GM21619 (cell line): ENCODE measurements around the gene AQP11.
"Not testable (repeated sequence)": the region's sequence is repeated elsewhere in the genome, so short reads cannot be mapped to it uniquely, and the experiment has no call there.

Experiments
- ATAC-seq: cut with Tn5 transposase; IDR thresholded peaks from one replicate; pipeline ENCODE4 v1.9.1; 2021; ENCODE audit not compliant: unreplicated experiment

Gene AQP11

DNA sequence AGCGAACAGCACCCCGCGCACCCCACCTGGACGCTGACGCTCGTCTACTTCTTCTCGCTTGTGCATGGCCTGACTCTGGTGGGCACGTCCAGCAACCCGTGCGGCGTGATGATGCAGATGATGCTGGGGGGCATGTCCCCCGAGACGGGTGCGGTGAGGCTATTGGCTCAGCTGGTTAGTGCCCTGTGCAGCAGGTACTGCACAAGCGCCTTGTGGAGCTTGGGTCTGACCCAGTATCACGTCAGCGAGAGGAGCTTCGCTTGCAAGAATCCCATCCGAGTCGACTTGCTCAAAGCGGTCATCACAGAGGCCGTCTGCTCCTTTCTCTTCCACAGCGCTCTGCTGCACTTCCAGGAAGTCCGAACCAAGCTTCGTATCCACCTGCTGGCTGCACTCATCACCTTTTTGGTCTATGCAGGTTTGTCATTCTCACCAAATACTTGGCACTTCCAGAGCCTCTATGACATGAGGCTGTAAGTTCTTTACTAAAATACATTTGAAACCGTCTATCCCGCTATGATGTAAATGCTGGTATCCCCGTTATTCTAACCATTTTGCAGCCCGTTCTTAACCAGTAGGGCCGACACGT lies 535 bp downstream of the AQP11 start:
- peak; percentile 10 for ATAC-seq

DNA sequence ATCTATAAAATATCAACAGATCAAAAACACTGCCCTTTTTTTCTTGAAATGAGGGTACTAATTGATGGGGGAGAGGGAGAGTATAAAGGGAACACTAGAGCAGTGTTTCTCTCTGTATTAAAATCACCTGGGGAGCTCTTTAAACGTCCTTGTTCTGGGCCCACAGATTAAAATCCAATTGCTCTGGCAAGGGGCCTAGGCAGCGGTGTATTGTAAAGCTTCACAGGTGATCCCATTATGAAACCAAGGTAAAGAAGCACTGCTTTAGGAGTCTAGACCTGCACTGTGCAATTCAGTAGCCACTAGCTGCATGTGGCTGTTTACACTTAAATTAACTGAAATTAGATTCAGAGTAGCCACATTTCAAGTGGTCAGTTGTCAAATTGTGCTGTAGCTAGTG lies 3.0 kb downstream of the AQP11 start:
- ATAC-seq, result no peak

DNA sequence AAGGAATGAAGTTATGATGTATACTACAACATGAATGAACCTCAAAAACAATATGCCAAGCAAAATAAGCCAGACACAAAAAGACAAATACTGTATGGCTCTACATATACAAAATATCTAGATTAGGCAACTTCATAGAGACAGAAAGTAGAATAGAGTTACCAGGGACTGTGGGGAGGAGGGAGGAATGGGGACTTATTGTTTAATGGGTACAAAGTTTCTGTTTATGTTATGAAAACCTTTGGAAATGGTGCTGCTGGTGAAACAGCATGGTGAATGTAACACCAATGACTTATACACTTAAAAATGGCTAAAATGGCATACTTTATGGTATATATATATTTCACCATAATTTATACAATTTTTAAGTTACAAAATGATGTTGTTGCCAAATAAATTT lies 4.1 kb downstream of the AQP11 start:
- ATAC-seq, result no peak

DNA sequence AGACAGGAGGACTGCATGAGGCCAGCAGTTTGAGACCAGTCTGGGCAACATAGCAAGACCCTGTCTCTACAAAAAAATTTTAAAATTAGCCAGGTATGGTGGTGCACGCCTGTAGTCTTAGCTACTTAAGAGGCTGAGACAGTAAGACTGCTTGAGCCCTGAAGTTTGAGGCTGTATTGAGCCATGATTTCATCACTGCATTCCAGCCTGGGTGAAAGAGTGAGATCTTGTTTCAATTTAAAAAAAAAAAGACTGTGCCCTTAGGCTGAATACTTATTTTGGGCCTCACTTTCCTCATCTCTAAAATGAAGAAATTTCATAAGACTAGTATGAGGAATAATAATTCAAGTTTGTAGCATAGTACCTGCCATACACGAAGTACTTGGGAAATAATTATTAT lies 6.9 kb downstream of the AQP11 start:
- no peak for ATAC-seq

DNA sequence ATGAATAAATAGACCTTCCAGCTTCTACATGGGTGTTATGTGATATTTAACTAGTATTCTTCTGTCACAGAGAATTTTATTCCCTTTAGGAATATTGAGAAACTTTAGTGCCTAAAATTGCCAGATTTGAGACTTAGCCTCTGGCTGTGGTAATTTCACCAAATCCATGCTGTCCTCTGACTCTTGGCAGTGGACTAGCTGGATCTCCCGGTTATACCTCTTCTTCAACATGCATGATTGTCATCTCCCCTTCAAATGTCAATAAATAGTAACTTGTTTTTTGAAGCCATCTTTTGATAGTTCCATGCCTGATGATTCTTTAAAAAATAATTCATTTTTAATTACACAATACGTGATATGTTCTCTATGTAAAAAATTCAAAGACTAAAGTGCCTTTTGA lies 8.4 kb downstream of the AQP11 start:
- no peak for ATAC-seq

DNA sequence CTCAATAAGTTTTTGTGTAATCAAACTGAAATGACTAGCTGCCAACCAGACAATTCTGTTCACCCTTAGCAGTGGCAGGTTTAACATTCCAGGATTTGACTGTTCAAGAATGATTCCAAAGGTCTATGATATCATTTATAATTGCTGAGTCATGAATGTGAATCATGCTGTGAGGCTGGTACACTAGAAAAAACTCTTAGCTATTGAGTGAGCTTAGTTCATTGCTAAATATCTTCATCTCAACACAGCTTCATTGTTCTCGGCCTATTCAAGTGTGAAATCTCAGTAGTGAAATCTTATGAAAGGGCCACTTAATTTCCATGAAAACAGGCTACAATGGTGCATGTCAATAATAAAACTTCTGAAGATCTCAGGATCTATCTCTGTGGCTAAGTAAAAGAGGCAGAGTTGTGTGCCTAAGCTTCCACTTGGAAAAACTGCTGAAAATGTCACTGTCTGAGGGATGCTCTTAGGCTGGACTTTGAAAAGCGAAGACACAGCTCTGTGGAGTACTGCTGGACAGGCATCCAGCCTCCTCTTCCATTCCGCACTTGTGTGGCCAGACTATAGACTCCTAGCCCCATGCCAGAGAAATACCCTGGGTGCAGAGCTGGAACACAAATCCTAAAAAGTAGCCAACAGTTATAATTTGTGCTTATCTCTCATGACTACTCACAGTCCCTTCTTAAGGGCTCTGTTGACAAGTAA lies 12.8 kb downstream of the AQP11 start:
- no peak for ATAC-seq

DNA sequence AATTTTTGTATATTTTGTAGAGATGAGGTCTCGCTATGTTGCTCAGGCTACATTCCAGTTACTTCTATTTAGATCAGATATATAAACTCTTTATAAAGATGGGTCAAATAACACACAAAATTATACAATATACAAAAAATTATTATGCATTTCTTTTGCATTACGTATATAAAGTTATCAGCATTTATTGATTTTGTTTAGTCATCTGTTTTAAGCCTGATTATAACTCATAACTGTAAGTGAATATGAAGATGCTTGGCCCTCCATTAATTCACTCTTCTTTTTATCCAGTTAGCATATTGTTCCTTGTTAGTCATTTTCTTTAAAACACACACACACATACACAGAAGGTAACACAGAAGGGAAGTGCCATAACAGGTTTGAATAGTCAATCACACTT lies 14.5 kb downstream of the AQP11 start:
- ATAC-seq, result no peak

DNA sequence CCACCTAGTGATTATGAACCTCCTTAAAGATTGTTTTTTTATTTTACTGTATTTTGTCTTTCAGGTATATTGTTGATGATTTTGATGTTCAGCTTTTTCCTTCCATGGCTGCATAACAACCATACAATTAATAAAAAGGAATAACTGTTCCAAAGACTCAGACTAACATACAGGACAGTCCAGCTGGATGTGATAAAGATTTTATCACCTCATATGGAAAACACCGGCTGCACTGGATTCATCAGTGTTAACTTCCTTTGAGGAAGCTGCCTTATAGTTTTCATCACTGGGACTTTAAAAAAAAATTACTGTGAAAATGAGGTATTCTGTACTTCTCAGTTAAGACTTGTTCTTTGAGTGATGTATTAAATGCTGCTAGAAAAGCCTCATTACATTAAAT lies 19.5 kb downstream of the AQP11 start:
- ATAC-seq, result no peak

DNA sequence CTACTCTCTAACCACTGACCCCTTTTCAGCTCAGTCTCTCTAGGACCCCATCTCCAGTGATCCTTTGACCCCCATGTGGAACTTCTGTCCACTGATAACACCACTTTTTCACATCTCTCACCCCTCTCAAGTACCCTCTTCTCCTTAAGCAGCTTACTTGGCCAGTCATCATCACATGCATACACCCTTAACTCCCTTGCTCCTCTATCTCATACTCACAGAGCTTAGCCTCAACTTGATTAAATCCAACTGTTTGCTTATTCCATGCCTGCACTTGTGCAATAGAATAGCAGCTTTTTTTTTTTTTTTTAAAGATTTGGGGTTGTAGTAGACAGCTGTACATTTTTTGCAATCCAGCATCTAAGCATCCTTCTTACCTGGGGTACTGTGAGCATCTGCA lies 22.2 kb downstream of the AQP11 start:
- no peak for ATAC-seq

DNA sequence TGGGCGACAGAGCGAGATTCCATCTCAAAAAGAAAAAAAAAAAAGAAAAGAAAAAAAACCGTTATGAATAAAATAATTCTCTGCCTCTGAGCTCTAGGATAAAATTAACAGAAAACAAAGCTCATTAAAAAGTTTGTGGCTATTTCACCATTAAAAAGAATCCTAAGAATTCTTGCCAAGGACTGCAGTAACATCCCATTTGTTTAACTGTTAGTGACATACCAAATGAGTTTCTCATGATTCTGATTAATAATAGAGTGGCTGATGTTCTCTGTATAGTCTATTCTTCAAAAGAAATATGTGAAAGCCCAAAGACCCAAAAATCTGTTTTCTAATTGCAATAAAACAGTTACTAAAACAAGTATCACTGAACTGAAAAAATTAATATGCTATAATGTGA lies 28.1 kb downstream of the AQP11 start:
- ATAC-seq, result no peak

DNA sequence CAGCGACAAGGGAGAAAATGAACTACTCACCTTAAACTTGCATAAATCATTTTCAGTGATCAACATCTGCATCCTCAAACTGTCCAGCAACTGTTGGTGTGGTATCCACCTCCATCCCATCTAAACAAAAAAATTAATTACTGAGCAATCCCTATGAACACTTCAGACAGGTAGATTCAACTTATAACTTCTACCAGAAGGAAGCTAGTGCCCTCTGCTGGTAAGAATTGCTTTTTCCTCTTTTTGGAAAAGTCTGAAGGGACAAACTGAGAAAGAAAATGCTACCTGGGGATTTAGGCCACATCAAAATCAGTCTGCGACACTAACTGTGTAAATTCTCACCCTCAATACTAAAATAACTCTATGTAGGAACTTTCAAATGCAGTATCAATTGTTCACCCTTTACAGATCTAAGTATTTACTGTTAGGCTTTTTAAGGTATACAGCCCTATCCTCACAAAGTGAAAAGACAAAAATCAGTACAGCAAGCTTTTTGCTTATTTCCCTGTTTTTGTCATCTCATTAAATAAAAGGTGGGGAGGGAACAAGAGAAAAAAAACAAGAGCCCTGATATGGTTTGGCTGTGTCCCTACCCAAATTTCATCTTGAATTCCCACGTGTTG lies 29.9 kb downstream of the AQP11 start:
- no peak for ATAC-seq

DNA sequence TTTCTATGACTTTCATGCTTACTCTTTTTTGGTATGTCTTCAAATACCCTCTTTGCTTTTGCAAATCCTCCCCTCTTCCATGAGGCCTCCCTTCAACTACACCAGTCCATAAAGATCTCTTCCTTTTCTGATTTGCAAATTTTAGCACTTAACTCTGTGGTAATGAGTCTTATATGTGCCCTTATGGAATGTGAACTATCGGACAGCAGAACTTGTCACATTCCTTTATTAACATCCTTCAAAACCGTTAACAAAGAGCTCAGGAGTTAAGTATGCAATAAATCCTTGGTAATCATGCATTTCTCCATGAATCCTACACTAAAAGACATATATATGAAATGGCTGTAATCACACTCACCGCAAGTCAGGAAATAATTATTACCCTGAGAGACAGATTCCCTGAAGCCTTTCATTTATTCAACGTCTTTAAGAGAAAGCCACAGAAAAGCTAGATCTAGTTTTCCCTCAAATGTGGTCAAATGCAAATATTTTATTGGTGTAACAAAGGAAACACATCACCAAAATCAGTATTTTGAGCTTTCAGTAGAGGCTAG lies 40.5 kb downstream of the AQP11 start:
- no peak for ATAC-seq

DNA sequence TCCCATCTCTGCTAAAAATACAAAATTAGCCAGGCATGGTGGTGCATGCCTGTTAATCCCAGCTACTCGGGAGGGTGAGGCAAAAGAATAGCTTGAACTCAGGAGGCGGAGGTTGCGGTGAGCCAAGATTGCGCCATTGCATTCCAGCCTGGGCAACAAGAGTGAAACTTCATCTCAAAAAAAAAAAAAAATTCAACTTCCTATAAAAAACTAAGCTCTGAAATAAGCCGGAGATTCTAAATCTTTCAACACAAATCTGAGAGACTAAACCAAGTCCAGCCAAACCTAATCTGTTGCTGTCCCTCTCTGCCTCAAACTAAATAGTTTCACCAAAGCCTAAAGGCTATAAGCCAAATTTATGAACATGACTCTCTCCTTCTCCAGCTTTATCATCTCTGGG lies 44.2 kb downstream of the AQP11 start:
- not testable (repeated sequence) for ATAC-seq

DNA sequence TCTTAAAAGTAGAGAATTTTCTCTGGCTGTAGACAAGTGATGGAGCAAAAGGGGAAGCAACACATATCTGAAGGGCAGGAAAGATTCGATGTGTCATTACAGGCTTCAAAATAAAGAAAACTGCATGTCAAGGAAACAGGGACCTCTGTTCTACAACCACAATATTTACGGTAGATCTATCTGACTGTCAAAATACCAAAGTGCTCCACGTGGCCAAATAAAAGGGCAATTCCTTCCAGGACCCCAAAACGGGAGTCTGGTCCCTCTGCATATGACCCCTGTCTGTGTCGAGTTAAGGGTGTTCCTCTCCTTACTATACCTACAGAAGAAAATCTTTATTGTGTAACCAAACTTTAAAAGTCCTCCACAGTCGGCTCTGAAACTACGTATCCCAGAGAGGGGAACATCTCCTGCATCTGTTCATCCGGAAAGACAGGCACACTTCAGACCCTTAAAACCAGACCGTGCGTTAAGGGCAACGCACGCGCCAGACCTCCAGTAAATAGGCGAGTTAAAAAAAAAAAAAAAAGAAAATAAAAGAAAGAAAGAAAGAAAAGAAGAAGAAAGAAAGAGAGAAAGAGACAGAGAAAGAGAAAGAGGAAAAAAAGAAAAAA lies 47.1 kb downstream of the AQP11 start:
- ATAC-seq, result no peak

DNA sequence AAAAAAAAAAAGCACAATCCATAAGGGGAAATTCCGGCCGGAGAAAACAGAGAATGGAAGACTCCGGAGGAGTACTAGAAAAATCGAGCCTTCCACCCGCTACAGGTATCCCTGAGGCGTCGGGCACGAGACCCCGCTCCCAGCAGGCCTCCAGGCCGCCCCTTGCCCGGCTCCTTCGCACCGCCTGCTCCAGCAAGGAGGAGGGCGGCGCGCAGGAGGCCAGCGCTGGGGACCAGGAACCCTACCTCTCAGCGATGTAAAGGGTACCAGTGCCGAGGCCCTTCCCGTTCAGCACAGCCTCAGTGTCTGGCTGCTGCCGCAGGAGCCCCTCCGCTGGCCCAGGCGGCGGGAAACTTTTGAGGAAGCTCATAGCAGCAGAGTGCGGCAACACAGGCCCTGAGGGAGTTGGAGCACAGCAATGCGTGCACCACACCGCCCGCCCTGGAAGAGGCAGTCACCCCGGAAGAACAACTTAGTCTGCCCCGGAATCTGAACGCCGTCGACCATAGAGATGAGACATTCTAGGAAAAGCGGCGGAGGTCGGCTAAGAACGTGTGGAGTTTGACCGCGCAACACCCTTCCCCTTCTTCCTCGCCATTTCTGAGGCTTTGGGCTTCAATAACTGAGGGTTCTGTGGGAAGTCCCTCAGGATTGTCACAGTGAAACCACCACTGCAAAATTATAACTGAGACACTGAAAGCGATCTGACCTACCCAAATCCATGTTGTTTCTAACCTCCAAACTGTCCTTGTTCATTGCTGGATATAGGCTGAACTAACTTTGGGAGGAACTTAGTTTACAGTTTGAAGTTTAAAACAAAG lies 47.8 kb downstream of the AQP11 start, which contains the start of gene CLNS1A:
CLNS1A (minus strand) TSS at position 450 of the 821 bp plus-strand sequence; CDS start at position 370, 80 bp downstream.
- ATAC-seq, result peak; percentile 96

DNA sequence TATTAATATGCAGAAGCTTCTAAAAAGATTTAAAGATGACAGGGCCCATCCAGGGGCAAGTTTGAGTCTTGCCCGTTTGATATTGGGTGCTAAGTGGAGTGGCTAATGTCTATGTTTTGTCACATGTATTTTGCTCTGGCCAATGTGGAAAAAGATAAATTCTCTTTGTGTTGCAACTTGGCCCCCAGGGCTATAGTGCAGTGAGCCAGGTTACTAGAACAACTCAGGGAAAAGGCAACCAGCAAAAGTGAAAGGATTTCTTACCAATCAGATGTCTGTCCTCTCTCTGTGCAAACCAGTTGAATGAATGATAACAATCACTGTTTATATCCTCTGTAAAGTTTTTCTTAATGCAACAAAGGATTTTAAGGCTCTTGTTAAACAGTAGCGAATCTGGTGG lies 52.5 kb downstream of the AQP11 start:
- ATAC-seq, result no peak

DNA sequence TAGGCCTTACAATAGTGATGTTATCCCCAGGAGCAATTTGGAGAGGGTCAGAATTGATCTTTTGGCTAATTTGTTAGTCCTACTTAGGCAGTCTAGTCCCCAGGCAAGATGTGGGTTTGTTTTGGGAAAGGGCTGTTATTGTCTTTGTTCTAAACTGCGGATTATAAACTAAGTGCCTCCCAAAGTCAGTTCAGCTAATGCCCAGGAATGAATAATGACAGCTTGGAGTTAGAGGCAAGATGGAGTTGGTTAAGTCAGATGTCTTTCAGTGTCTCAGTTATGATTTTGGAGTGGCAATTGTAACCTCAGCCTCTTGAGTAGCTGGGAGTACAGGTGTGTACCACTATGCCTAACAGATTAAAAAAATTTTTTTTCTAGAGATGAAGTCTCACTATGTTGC lies 55.1 kb downstream of the AQP11 start:
- ATAC-seq, result no peak

DNA sequence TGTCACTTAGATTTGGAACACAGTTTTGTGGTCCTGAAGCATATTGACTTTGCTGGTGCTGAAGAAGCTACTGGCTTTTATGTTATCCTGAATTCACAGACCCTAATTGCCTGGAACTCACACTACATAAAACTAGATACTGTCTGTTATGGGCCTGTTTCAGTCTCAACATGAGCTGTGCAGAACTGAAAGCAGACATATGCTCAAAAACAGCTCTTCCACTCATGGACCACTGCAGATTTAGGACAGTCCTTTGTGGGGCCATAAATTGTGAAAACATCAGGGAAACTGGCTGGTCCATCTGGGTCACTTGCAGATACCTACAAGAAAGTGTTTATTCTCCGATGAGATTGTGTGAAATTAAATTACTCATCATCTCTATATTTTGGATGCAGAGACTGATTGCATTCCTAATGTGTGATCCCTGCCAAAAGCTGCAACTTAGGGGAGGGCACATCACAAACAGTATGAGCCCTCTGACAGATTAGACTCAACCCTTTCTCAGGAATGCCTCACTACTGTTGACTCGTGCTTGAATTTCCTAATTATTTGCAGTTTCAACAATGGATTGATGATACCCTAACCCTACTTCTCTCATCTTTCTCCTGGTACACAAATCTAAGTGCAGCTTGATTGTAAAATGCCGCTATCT lies 58.0 kb downstream of the AQP11 start:
- ATAC-seq, result no peak

DNA sequence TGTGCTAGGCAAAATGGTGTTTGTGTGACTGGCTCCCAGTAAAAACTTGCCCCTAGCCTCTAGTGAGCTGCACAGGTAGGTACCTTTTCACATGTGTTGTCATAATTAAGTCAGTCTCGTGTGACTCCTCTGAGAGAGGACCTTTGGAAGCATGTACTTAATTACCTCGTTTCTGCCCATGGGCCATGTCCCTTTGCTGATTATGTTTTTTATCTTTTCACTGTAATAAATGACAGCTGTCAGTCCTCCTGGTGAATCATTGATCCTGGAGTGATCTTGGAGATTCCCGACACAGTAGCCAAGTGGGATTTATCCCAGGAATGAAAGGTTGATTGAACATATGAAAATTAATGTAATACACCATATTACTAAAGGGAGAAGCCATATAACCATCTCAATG lies 60.4 kb downstream of the AQP11 start:
- ATAC-seq, result no peak

DNA sequence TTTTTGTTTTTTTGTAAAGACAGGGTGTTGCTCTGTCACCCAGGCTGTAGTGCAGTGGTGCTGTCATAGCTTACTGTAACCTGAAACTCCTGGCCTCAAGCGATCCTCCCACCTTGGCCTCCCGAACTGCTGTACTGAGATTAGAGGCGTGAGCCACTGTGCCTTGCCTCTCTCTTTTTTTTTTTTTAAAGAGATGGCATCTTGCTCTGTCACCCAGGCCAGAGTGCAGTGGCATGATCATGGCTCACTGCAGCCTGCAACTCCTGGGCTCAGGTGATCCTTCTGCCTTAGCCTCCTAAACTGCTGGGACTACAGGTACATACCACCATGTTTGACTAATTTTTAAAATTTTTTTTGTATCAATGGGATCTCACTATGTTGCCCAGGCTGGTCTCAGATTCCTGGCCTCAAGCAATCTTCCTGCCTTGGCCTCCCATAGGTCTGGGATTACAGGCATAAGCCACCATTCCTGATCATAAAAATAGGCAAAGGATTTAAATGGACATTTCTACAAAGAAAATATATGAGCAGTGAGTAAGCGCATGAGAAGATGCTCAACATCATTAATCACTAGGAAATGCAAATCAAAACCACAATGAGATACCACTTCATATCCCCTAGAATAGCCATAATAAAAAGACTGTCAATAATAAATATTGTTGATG lies 65.1 kb downstream of the AQP11 start:
- ATAC-seq, result no peak
